Lower leg skin (tissue), 4 donors: ENCODE results near the gene PAX5. TPM values are rescaled to one million over a fixed set of nuclear protein-coding genes. Genes with fewer than 3 reads are reported as not detected.

Source experiments
- DNase-seq, 2 donors: peaks; one replicate each; pipeline ENCODE4 v3.0.0-alpha.2; 2019; ENCODE audit warnings: low spot score in 2 of 2
- H3K4me3 ChIP-seq: fragments of 200-600 bp; sonication (generic); 2 replicates; pipeline ENCODE4 v1.5.1; 2017; ENCODE audit warnings: mild to moderate bottlenecking, low read depth; ENCODE audit not compliant: poor library complexity, severe bottlenecking
- POLR2A ChIP-seq, 2 donors: fragments of 450-650 bp; IDR thresholded peaks; one replicate each; pipeline ENCODE4 v1.6.1; 2016 to 2017; ENCODE audit warnings: antibody characterized with exemption in 2 of 2, mild to moderate bottlenecking in 1 of 2, moderate library complexity in 1 of 2
- WGBS, 2 donors: methylation state at CpG; one replicate each; pipeline ENCODE4 v1.1.5; 2018; 5-methylcytosine and 5-hydroxymethylcytosine counted together
- intact Hi-C: fragments of 100-400 bp; cut with DNase I; formaldehyde crosslinking; loops from one replicate; pipeline ENCODE4 v1.15.0; 2023; ENCODE audit warnings: low total_unique reads
- total RNA-seq, 4 donors: library from RNA; depleted of rRNA; stranded (reverse); fragments of >200 nt; gene quantifications; one replicate each; pipeline ENCODE4 v1.1.0, GENCODE V29; 2016
- TF ChIP-seq, protein P1 (sequence below), 3 donors: fragments of 450-650 bp; IDR thresholded peaks; one replicate each; pipeline ENCODE4 v1.5.1; 2016; ENCODE audit warnings: antibody characterized with exemption in 3 of 3, mild to moderate bottlenecking in 3 of 3, moderate library complexity in 2 of 3

Gene PAX5
- total RNA-seq, 4 donors from 2014 or later = 0.02 to 0.08 (median 0.03) TPM; not detected in 1

DNA sequence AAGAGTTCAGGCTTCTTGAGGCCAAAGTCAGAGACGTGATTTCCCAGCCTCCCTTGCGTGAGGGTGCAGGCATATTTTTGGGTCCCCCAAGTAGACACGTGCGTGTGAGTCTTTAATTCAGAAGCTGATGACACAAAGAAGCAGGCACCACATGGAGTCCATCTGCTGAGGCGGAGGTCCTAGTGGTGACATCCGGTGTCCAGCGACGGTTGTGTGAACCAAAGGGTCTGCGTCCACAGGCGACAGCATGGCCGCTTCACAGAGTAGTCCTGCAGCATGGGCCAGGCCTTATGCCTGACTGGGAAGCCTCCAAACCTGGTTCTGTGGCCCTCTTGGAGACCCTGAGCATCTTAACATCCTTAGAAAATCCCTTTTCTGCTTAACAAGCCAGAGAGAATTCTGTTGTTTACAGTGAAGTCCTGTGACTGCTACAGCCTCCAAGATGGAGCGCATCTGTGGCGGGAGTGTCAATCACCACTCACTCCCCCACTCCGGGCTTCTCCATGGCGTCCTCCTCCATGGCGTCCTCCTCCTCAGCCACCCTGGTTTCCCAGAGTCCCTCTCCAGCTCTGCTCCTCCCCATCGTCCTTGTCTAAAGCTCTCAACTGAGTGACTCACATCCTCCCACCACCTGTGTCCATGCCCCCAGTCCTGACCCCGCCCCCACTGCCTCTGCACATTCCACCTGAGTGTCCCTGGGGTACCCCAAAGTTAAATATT, 133.8 kb downstream of the PAX5 start:
- no peak overlapping the region for H3K4me3 ChIP-seq
- intact Hi-C loops = no loop called here
- TF ChIP-seq, protein P1, sequence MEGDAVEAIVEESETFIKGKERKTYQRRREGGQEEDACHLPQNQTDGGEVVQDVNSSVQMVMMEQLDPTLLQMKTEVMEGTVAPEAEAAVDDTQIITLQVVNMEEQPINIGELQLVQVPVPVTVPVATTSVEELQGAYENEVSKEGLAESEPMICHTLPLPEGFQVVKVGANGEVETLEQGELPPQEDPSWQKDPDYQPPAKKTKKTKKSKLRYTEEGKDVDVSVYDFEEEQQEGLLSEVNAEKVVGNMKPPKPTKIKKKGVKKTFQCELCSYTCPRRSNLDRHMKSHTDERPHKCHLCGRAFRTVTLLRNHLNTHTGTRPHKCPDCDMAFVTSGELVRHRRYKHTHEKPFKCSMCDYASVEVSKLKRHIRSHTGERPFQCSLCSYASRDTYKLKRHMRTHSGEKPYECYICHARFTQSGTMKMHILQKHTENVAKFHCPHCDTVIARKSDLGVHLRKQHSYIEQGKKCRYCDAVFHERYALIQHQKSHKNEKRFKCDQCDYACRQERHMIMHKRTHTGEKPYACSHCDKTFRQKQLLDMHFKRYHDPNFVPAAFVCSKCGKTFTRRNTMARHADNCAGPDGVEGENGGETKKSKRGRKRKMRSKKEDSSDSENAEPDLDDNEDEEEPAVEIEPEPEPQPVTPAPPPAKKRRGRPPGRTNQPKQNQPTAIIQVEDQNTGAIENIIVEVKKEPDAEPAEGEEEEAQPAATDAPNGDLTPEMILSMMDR (IDR thresholded peaks at IDR 0.05) = no peak
- no peak for TF ChIP-seq POLR2A (IDR thresholded peaks at IDR 0.05)
- 77 to 79% methylated on average over 18 of the region's 18 CpGs for WGBS, 2 donors
- DNase-seq = peak in 1 of 2 donors; percentile 64

DNA sequence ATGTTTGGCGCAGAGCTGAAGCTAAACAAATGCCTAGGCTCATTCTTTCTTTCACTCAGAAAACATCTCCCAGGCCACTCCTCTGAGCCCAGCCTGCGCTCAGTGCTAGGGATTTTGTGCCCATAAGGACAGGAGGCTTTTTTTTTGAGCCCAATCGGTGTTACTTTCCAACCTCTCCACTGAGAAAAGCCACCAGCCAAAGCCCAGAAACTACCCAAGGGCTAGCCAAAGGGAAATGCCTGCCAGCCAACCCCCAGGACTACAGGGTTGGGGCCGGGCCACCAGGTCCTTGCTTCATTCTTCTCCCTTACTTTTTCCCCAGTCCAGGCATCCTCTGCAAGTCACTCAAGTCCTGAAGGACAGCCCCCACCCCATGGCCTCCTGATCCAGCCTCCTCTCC, 134.7 kb downstream of the PAX5 start:
- 89 to 90% methylated on average over 4 of the region's 4 CpGs for WGBS, 2 donors
- no peak overlapping the region for H3K4me3 ChIP-seq
- TF ChIP-seq, protein P1 (IDR thresholded peaks at IDR 0.05) = no peak
- no peak for TF ChIP-seq POLR2A (IDR thresholded peaks at IDR 0.05)
- peak in 1 of 2 donors; percentile 67 for DNase-seq
- intact Hi-C loops = no loop called here

DNA sequence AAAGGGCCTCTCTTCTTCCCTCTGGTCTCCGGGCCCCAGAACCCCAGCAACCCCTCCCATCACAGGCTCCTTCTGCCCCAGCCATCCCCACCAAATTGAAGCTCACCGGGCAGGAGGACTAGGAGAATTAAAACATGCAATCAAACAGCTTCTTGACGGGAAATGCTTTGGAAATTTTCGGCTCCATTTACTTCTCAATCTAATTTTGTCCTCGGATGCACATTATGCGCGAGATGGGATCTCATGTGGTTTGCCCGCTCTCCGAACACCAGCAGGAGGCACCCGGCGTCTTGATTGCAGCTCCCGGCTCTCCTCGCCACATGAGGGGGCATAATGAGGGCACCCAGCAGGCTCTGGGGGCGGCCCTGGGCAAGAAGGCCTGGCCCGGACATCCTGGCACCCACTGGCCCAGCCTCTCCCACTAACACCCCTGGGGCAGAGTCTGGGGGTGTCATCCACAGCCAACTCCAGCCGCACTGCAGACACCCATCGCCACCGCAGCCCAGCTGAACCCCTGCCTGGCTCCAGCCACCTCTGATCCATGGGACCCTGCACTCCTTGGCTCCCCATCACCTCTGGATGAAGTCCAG, 135.5 kb downstream of the PAX5 start:
- peak in 1 of 2 donors; percentile 70 for DNase-seq
- 82 to 84% methylated on average over 18 of the region's 18 CpGs for WGBS, 2 donors
- no peak overlapping the region for H3K4me3 ChIP-seq
- intact Hi-C loops = no loop called here
- TF ChIP-seq POLR2A (IDR thresholded peaks at IDR 0.05) = no peak
- TF ChIP-seq, protein P1 (IDR thresholded peaks at IDR 0.05) = no peak

DNA sequence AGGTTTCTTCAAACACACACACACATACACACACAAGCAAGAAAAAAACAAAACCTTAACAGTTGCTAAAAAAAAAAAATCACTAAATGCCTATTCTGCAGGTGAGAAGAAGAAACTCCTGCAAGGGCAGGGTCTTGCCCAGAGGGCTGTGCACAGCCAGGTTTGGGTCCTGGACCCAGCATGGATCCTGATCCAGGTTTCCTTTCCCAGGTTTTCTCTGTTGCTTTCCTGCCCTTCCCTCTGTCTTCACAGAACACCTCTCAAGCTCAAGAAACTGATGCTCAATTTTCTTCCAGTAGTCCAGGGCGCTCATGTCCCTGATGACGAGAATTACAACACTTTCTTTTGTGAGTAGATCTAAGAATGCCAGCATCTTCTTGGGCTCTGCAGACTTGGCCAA, 136.6 kb downstream of the PAX5 start:
- DNase-seq = peak in 1 of 2 donors; percentile 26

DNA sequence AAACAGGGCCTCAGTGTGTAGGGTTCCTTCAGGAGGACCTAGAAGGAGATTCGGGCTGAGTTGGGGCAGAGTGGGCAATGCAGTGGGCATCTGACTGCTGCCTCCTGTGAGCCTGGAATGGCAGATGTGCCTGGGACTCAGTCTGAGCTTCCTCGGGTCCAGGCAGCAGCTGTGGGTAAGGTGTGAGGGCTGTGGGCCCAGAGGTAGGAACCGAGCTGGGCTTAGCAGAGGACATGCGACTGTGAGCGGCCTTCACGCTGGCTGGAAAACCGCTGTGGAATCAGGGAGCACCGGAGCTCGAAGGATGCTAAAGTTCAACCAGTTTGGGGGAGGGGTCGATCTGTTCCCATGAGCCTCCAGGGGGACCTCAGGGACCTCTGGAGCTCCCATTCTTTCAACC, 137.0 kb downstream of the PAX5 start:
- DNase-seq = peak in 1 of 2 donors; percentile 74
- TF ChIP-seq, protein P1 (IDR thresholded peaks at IDR 0.05) = no peak
- TF ChIP-seq POLR2A (IDR thresholded peaks at IDR 0.05) = no peak
- intact Hi-C loops = no loop called here

More for the DNA sequence above, 136.6 kb downstream of the PAX5 start:
- intact Hi-C loops = no loop called here
- 33% methylated on average over 2 of the region's 2 CpGs for WGBS, 2 donors
- TF ChIP-seq, protein P1 (IDR thresholded peaks at IDR 0.05) = no peak
- TF ChIP-seq POLR2A (IDR thresholded peaks at IDR 0.05) = no peak
- H3K4me3 ChIP-seq = no peak overlapping the region

More for the DNA sequence above, 137.0 kb downstream of the PAX5 start:
- WGBS, 2 donors = 60 to 71% methylated on average over 10 of the region's 10 CpGs
- no peak overlapping the region for H3K4me3 ChIP-seq
